GM12872 (cell line): ENCODE data around the gene ALOX12B.

ENCODE experiments used
- CTCF ChIP-seq: IDR thresholded peaks from 3 replicates; pipeline ENCODE4 v1.5.1; 2011; ENCODE audit warnings: low read depth, mild to moderate bottlenecking, low read length, moderate library complexity; ENCODE audit not compliant: insufficient read depth

The ALOX12B gene

DNA sequence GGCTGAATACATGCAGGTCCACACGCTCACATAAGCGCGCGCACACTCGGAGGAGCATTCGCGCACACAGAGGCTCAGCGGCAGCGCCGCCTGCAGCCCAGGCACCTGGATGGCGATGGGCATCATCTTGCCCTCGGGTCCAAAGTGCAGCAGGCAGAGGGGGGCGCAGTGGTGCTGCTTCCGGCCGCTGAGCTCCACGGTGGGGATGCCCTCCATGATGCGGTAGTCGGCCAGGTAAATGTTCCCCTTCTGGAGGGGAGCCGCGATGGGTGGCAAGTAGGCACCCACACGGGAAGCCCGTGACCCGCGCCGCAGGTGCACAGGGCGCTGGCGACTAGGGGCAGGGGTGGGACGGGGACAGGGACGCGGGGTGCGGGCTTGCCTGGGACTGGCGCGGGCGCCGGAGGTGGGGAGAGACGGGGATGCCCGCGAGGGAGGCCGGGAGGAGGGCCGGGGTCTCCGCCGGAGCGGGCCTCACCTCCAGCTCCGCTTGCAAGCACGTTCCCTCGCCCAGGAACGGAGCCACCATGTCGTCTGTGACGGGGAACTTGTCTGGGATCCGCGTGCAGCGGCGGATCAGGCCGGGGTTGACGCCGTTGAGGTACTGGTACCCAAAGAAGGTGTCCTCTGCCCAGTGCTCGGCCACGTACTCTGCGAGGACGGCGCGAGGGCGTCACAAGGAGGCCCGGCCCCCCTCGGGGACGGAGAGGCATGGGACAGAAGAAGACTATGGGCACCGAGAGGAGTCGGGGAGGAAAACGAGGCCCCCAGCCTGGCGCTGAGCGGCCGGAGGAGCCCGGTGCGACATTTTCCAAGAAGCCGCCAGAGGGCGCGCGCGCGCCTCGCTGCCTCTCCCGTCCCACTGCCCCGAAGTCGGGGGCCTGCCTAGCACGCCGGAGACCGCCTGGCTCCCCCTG is 8.0 kb downstream of the ALOX12B start:
- peak; percentile 92 for TF ChIP-seq CTCF

GRCh38 chr17:8076502-8077266 is 10.8 kb downstream of the ALOX12B start:
- no peak for TF ChIP-seq CTCF

DNA sequence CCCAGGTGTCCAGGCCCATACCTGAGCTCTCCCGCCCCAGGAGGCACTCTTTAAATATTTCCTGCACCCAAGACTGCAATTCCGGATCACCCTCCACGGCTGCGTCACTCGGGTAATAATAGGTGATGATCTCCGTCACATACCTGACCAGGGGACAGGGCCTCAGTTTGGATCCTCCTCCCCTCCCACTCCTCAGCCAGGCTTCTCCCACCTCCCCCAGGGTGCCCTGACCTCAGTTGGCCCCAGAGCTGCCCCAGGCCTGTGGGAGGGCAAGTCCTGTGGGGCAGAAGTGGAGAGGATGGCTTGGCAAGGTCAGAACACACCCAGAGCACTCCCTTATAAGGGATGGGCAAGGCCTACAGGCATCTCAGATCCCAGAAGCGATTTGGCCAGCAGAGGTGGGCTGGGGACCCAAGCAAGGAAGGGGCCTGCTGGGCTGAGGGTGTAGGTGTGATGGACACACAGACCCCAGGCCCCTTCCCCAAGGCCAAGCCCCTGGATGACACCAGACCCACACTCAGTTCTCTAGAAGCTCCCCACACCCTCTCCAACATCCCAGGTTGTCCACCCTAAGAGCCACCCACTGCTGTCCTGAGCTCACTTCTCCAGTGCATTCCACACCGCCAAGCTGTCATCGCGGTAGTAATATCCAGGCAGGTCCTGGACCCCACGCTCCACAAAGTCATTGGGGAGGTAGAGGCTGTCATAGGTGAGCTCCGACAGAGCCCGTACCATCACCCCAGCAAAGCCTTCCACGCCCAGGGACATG is 11.8 kb downstream of the ALOX12B start:
- TF ChIP-seq CTCF, result no peak

DNA sequence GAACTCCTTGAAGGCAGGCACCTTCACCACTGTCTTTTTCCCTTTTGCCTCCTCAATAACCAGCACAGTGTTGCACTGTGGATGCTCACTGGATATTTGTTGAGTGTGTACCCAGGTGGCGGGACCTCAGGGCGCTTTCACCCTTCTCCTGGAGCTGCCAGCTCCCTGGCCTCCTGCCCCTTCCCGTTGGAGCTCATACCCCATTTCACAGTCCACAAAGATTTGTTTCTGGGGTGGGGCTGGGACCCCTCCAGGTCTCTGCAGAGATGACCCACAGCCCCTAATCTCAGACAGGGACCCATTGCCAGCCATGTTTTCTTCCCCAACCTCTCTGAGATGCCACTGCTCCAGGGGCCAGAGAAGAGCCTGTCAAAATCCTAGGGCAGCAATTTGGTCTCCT is 12.4 kb downstream of the ALOX12B start:
- no peak for TF ChIP-seq CTCF

DNA sequence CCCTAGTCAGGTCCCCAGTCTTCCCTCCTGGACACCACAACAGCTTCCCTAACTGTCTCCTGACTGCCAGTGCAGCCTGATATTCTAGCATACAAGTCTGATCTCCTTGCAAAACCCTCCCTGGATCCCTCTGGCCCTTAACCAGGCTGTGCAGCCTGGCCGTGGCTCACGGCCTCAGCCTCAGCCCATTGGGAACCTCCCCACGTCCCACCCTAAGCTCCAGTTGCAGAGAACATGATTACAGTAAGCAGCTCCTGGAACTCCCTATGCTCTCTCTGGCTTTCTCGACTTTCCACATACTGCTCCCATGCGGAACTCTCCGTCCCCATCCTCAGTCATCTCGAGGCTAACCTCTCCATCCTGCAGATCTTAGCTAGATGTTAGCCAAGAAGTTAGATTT is 13.0 kb downstream of the ALOX12B start:
- no peak for TF ChIP-seq CTCF

DNA sequence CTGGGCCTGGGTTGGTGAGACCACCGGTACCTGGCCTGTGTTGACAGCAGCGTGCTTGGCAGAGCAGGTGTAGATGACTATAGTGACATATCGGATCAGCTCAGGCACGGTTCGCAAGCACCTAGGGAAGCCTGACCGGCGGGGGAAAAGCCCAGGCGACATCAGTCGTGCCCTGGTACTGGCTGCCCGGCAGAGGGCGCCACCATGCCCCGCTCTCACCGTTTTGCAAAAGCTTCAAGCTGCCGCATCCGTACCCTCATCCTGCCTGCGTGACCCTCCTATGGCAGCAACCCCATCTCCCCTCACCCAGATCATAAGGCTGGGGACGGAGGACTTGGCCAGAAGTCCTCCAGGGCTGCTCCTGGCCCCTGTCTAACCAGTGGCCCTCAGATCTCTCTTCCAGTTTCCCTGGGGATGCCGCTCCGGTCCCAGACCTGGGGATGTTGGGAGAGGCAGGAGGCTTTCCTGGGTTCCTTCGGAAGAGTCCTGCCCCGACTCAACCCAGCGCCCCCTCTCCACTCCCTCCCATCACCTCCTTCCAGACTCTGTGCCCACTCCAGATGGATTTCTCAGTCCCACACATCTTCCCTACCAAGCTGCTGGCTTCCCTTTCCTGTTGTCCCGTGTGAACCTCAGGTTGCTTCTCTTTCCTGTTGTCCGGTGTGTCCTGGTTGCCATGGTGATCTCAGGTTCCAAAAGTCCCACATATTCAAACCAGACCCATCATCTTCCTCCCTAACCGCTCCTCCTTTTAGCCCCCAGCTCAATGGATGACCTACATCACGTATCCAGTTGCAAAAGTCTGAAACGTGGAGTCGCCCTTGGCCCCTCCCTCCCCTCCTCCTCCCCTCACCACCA is 13.7 kb downstream of the ALOX12B start:
- peak; percentile 99 for TF ChIP-seq CTCF
